Right kidney (tissue), 9 donors: ENCODE measurements around the gene LNPEP.
A peak's percentile ranks its signal among the peaks of the same experiment; 100 is the strongest.

Experiments used
- DNase-seq: peaks from one replicate; pipeline ENCODE4 v3.0.0-alpha.2; 2016
- long read RNA-seq, 8 donors: transcript quantifications; one replicate each; lab custom pipeline, GENCODE V29; 2026

LNPEP gene
- long read RNA-seq, donor 1 = 0 reads
- long read RNA-seq, donor 2, full-length matches to known transcripts = 1 of 1 reads
- long read RNA-seq, donor 2, partial matches to known transcripts = 0 of 1 reads
- long read RNA-seq, donor 2, other reads (novel, unspliced or antisense) = 0 of 1 reads
- long read RNA-seq, donor 3, full-length matches to known transcripts = 1 of 1 reads
- long read RNA-seq, donor 3, partial matches to known transcripts = 0 of 1 reads
- long read RNA-seq, donor 3, other reads (novel, unspliced or antisense) = 0 of 1 reads
- long read RNA-seq, donor 4, full-length matches to known transcripts = 2 of 2 reads
- long read RNA-seq, donor 4, partial matches to known transcripts = 0 of 2 reads
- long read RNA-seq, donor 4, other reads (novel, unspliced or antisense) = 0 of 2 reads
- long read RNA-seq, donor 5 = 0 reads
- long read RNA-seq, donor 6, full-length matches to known transcripts = 1 of 1 reads
- long read RNA-seq, donor 6, partial matches to known transcripts = 0 of 1 reads
- long read RNA-seq, donor 6, other reads (novel, unspliced or antisense) = 0 of 1 reads
- long read RNA-seq, donor 7, full-length matches to known transcripts = 2 of 2 reads
- long read RNA-seq, donor 7, partial matches to known transcripts = 0 of 2 reads
- long read RNA-seq, donor 7, other reads (novel, unspliced or antisense) = 0 of 2 reads
- long read RNA-seq, donor 8 = 0 reads

- DNase-seq = peak; percentile 97
Measured at GRCh38 chr5:96935559-96936430, at the start of gene LNPEP. Gene LNPEP (plus strand): TSS chr5:96936080. CDS start chr5:96936156, 76 bp downstream.

GRCh38 chr5:96893342-96893741 is 42.5 kb upstream of the LNPEP start:
- no peak for DNase-seq

GRCh38 chr5:96896276-96896675 is 39.6 kb upstream of the LNPEP start:
- no peak for DNase-seq

- DNase-seq = no peak
Measured at GRCh38 chr5:96896806-96897205, 39.1 kb upstream of the LNPEP start.

GRCh38 chr5:96901384-96901783 is 34.5 kb upstream of the LNPEP start:
- no peak for DNase-seq

GRCh38 chr5:96901841-96902240 is 34.0 kb upstream of the LNPEP start:
- DNase-seq = no peak

GRCh38 chr5:96902876-96903275 is 33.0 kb upstream of the LNPEP start:
- no peak for DNase-seq

GRCh38 chr5:96903300-96903699 is 32.6 kb upstream of the LNPEP start:
- DNase-seq = no peak

- no peak for DNase-seq
Measured at GRCh38 chr5:96904054-96904931, 31.6 kb upstream of the LNPEP start.

- DNase-seq = no peak
Measured at GRCh38 chr5:96905864-96906263, 30.0 kb upstream of the LNPEP start.

- no peak for DNase-seq
Measured at GRCh38 chr5:96909003-96909402, 26.9 kb upstream of the LNPEP start.

GRCh38 chr5:96909435-96909834 is 26.4 kb upstream of the LNPEP start:
- no peak for DNase-seq

GRCh38 chr5:96911139-96911538 is 24.7 kb upstream of the LNPEP start:
- no peak for DNase-seq

- DNase-seq = no peak
Measured at GRCh38 chr5:96913233-96913632, 22.6 kb upstream of the LNPEP start.

- no peak for DNase-seq
Measured at GRCh38 chr5:96919754-96920197, 16.1 kb upstream of the LNPEP start.

GRCh38 chr5:96920744-96921355 is 15.0 kb upstream of the LNPEP start:
- no peak for DNase-seq

- no peak for DNase-seq
Measured at GRCh38 chr5:96922499-96923244, 13.2 kb upstream of the LNPEP start.

- DNase-seq = no peak
Measured at GRCh38 chr5:96924016-96924443, 11.8 kb upstream of the LNPEP start.

GRCh38 chr5:96926276-96926675 is 9.6 kb upstream of the LNPEP start:
- DNase-seq = no peak

- no peak for DNase-seq
Measured at GRCh38 chr5:96927008-96927407, 8.9 kb upstream of the LNPEP start.
